GM12892 (cell line): ENCODE results near the gene GPC5.

Experiments
- DNase-seq: peaks from one replicate; pipeline ENCODE4 v3.0.0; 2011; ENCODE audit not compliant: insufficient read length
- FAIRE-seq: peaks from 2 replicates; lab custom pipeline; 2011; peaks lifted over from hg19 to GRCh38; lab: Jason Lieb, UNC
- POLR2A ChIP-seq: IDR thresholded peaks from 2 replicates; pipeline ENCODE4 v1.6.1; 2011; ENCODE audit warnings: low read depth, low read length, control low read depth
- POLR2AphosphoS5 ChIP-seq: IDR thresholded peaks from 2 replicates; pipeline ENCODE4 v1.6.1; 2011; ENCODE audit warnings: low read depth, low read length, control low read depth
- TAF1 ChIP-seq: IDR thresholded peaks from 2 replicates; pipeline ENCODE4 v1.6.1; 2011; ENCODE audit warnings: low read depth, mild to moderate bottlenecking, control low read depth, low read length, borderline replicate concordance

Gene GPC5

GRCh38 chr13:92346046-92346445 lies 947.6 kb downstream of the GPC5 start:
- FAIRE-seq (no peak), DNase-seq (no peak)
- TF ChIP-seq TAF1 (no peak), POLR2A (no peak), POLR2AphosphoS5 (no peak)

- no peak for FAIRE-seq
- TF ChIP-seq POLR2AphosphoS5 (no peak), TAF1 (no peak), POLR2A (no peak)
- DNase-seq, result no peak
Measured at GRCh38 chr13:92354583-92354982, 956.2 kb downstream of the GPC5 start.

- no peak for TF ChIP-seq POLR2A
- FAIRE-seq (no peak), DNase-seq (no peak)
Measured at GRCh38 chr13:92355213-92355612, 956.8 kb downstream of the GPC5 start.

GRCh38 chr13:92362717-92363116 lies 964.3 kb downstream of the GPC5 start:
- DNase-seq (no peak), FAIRE-seq (no peak)
- TF ChIP-seq TAF1 (no peak), POLR2A (no peak), POLR2AphosphoS5 (no peak)

- FAIRE-seq, result no peak
- DNase-seq, result no peak
- no peak for TF ChIP-seq TAF1
- TF ChIP-seq POLR2AphosphoS5, result no peak
- TF ChIP-seq POLR2A, result no peak
Measured at GRCh38 chr13:92365904-92366303, 967.5 kb downstream of the GPC5 start.

- FAIRE-seq (no peak), DNase-seq (no peak)
- no peak for TF ChIP-seq TAF1
- no peak for TF ChIP-seq POLR2AphosphoS5
- TF ChIP-seq POLR2A, result no peak
Measured at GRCh38 chr13:92377396-92377795, 979.0 kb downstream of the GPC5 start.

GRCh38 chr13:92379371-92379770 lies 981.0 kb downstream of the GPC5 start:
- FAIRE-seq, result no peak
- TF ChIP-seq TAF1, result no peak
- TF ChIP-seq POLR2A, result no peak
- TF ChIP-seq POLR2AphosphoS5, result no peak
- DNase-seq, result no peak

- no peak for DNase-seq
- FAIRE-seq, result no peak
- TF ChIP-seq TAF1, result no peak
- no peak for TF ChIP-seq POLR2AphosphoS5
- no peak for TF ChIP-seq POLR2A
Measured at GRCh38 chr13:92384410-92384809, 986.0 kb downstream of the GPC5 start.

- FAIRE-seq (no peak), DNase-seq (no peak)
- TF ChIP-seq POLR2A (no peak), TAF1 (no peak), POLR2AphosphoS5 (no peak)
Measured at GRCh38 chr13:92387245-92387644, 988.8 kb downstream of the GPC5 start.

- no peak for TF ChIP-seq TAF1
- TF ChIP-seq POLR2AphosphoS5, result no peak
- no peak for TF ChIP-seq POLR2A
- DNase-seq (no peak), FAIRE-seq (no peak)
Measured at GRCh38 chr13:92390217-92390616, 991.8 kb downstream of the GPC5 start.

- no peak for TF ChIP-seq POLR2AphosphoS5
- TF ChIP-seq TAF1, result no peak
- no peak for TF ChIP-seq POLR2A
- FAIRE-seq, result no peak
Measured at GRCh38 chr13:92403606-92404005, 1005.2 kb downstream of the GPC5 start.

GRCh38 chr13:92407858-92408257 lies 1009.4 kb downstream of the GPC5 start:
- TF ChIP-seq POLR2A (no peak), TAF1 (no peak), POLR2AphosphoS5 (no peak)
- DNase-seq, result no peak
- no peak for FAIRE-seq

More at GRCh38 chr13:92403606-92404005, 1005.2 kb downstream of the GPC5 start:
- no peak for DNase-seq

GRCh38 chr13:92412481-92412880 lies 1014.1 kb downstream of the GPC5 start:
- DNase-seq, result no peak
- no peak for FAIRE-seq
- TF ChIP-seq POLR2AphosphoS5 (no peak), POLR2A (no peak), TAF1 (no peak)
